Inflammatory macrophage treated with lipopolysaccharide for 1 hour (primary cell): ENCODE measurements around the gene FIGLA.

Experiments used
- DNase-seq, 2 donors: peaks; one replicate each; pipeline ENCODE4 v3.0.0-alpha.2; 2020 to 2022

FIGLA gene

GRCh38 chr2:70807828-70808118 is 17.3 kb upstream of the FIGLA start:
- DNase-seq: no peak

DNA sequence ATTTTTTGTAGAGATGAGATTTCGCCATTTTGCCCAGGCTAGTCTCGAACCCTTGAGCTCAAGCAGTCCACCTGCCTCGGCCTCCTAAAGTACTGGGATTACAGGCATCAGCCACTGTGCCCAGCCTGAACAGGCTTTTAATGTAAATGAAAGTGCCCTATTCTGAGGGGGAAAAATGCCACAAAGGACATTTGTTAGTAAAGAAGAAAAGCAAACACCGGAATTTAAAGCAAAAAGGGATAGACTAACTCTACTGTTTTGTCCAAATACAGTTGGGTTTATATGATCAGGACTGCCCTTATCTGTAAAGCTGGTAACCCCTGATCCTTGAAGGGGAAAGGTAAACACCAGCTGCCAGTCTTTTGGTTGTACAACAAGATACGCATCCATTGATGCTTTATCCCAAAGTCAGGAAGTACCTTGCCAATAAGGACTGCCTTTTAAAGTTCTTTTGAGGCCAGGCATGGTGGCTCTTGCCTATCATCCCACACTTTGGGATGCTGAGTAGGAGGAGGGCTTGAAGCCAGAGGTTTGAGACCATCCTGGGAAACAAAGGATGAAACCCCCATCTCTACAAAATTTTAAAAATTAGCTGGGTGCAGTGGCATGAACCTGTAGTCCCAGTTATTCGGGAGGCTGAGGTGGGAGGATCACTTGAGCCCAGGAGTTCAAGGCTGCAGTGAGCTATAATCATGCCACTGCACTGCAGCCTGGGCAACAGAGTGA is 16.8 kb upstream of the FIGLA start:
- DNase-seq: no peak

DNA sequence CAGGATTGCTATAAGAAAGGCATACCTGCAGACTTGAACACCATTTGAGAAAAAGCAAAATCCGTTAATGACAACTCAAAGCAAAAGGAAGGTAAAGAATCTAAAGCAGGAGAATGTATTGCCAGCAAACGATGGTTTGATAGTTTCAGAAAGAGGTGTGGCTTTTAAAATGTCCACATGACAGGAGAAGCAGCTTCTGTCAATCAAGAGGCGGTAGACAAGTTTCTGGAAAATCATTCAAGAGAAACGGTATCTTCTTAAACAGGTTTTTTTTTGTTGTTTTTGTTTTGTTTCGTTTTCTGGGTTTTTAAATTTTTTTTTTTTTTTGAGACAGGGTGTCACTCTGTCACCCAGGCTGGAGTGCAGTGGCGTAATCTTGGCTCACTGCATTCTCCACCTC is 16.2 kb upstream of the FIGLA start:
- DNase-seq: no peak

DNA sequence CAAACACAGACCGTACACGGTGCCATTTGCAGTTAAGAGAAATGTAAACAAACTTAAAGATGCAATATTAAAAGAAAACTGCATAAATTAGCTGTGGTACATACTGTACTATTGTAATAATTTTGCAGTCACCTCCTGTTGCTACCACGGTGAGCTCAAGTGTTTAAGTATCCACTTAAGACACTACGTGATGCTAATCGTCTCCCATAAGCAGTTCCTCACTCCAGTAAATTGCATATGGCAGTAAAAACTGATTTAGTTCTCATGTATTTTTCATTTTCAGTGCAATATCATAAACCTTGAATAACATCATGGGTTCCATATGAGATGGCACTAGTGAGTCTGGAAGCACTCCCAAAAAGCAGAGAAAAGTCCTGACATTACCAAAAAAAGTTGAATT is 15.6 kb upstream of the FIGLA start:
- DNase-seq: no peak

- DNase-seq: no peak
These were observed 11.3 kb upstream of the FIGLA start for GRCh38 chr2:70801607-70802263.

- DNase-seq: no peak
These were observed 9.3 kb upstream of the FIGLA start for GRCh38 chr2:70799706-70800105.

GRCh38 chr2:70797996-70798395 is 7.6 kb upstream of the FIGLA start:
- DNase-seq: peak; percentile 54 to 56

- no peak for DNase-seq
These were observed 7.1 kb upstream of the FIGLA start for GRCh38 chr2:70797506-70797905.

GRCh38 chr2:70796262-70796661 is 5.8 kb upstream of the FIGLA start:
- no peak for DNase-seq

DNA sequence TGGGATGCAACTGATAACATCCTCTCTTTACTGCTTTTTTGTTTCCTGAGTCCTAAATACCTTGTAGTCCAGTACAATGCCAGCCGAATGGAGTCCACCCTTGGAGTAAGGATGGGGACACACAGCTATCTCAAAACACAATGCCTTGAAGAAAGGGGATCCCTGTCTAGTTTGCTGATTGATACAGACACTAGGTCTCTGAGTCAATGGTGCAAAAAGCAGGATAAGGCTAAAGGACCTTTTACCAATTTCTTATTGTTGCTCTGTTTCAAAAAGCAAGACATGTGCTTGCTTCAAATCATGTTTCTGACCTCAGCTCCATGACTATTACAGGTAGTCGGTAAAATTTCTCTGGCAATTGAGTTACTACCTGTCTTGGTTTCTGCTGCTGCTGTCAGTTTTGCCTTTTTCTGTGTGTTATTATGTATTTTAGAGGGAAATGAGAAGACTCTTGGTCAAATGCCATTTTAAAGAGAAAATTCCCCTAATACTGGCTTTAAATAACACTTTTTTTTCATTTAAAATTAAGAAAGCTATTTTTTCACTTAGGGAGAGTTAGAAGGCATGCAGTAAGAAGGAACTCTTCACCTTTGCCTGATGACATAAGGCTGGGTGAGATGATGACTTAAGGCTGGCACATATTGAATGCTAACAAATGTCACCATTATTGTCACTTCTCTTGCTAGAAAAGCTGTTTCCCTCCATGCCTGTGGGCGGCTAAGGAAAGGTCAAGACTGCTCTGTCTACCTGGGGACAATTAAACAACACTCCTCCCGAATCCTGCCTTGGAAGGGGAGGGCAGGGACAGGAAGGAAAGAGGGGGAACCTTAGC is 4.9 kb upstream of the FIGLA start:
- no peak for DNase-seq

- DNase-seq: peak; percentile 77 to 79
These were observed 3.0 kb upstream of the FIGLA start for GRCh38 chr2:70793450-70793849.

GRCh38 chr2:70789304-70790135 is 923 bp downstream of the FIGLA start:
- peak; percentile 66 to 91 for DNase-seq

DNA sequence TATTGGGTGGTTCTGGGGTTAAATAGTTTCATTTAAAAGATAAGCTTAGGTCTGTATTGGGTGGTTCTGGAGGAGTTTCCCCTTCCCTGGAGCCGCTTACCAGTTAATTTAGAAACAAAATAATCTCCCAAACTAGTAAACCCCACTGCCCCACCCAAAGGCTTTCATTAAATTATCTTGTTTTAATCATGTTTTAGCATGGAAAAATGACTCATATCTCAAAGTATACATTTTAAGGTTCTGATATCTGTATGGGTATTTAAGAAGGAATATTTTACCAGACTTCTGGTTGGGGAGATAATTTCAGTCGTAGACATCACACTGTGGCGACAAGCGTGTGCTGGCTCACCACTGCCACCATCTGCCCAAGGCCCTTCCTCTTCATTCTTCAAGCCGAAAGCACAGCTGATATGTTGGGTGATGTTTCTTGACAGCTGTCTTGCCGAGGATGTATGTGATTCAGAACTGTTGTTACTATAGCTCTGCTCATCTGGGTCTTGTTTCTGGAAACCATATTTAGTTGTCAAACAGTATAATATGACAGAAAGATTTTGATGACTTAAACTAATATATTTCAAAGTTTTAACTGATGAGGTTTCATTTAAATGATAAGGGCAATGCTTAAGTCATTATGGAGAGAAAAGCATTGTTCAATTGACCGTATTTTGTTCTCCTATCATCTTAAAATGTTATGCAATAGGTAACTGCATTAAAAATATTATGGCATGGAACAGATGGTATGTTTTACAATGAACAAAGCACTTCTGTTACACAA is 5.1 kb downstream of the FIGLA start:
- DNase-seq: peak; percentile 34 to 66

GRCh38 chr2:70784320-70784719 is 6.1 kb downstream of the FIGLA start:
- DNase-seq: no peak

GRCh38 chr2:70779911-70780545 is 10.4 kb downstream of the FIGLA start:
- DNase-seq: no peak

GRCh38 chr2:70779491-70779890 is 11.0 kb downstream of the FIGLA start:
- DNase-seq: no peak

- no peak for DNase-seq
These were observed 11.8 kb downstream of the FIGLA start for GRCh38 chr2:70778676-70779075.

- DNase-seq: no peak
These were observed 13.0 kb downstream of the FIGLA start for GRCh38 chr2:70777450-70777849.

DNA sequence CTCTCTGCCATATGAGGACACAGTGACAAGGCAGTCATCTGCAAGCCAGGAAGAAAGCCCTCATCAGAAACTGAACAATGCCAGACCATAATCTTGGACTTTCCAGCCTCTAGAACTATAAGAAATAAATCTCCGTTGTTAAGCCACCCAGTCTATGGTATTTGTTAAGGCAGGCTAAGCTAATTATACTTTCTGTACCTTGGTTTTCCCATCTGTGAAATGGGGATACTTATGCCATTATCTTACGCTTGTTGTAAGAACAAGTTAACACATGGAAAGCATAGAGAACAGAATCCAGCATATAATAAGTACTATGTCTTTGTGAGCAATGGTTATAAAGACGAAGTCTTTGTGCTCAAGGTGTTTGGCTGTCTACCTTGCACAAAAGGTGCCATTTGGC is 14.2 kb downstream of the FIGLA start:
- peak; percentile 41 to 57 for DNase-seq

DNA sequence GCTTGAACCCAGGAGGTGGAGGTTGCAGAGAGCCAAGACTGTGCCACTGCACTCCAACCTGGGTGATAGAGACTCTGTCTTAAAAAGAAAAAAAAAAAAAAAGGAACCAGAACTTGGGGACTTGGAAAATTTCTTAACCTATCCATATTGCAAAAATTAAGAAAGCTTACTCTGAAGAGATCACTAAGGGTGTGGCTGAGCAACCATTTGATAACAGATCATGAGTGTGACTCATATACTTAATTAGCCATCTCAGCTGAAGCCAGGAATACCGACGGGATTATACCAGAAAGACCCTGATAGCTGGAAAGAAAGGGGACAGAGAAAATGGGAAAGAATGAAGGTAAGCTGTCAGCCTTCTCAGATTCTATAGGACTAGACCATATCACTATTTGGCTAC is 15.3 kb downstream of the FIGLA start:
- DNase-seq: peak; percentile 51 to 65

DNA sequence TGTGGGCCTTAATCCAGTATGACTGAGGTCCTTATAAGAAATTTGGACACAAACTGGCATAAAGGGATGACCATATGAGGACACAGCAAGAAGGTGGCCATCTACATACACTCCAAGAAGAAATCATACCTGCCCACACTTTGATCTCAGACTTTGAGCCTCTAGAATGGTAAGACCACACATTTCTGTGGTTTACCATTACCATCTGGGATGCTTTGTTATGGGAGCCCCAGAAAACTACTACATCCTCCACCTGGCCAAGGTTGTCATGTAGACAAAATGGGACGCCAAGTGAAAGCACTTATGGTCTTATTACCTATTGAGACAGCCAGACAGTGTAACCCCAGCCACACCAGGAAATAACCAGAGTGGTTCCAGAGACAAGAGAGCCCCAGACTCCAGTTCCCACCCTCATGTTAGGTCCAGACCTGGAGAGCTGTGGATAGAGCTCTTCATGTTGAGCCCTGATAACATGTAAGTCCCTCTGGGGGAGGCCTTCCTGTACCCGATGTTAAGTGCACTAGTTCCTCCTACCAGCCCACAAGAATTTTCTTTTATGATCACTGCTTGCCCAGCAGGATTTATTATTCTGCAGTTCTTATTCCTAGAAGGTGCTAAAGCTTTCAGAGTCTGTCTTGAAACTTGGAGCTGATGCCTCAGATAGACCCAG is 17.8 kb downstream of the FIGLA start:
- no peak for DNase-seq
